OCI-LY7 (cell line): ENCODE results near the gene RTN4IP1. TPM values are rescaled to one million over a fixed set of nuclear protein-coding genes. Genes with fewer than 3 reads are reported as not detected.

ENCODE experiments used
- BruUV-seq: library from RNA; stranded (reverse); fragments of 400-500 nt; replicated peaks from 2 replicates; lab custom pipeline; 2021; lab: Mats Ljungman, UMichigan
- CTCF ChIA-PET: fragments of 300-600 bp; sonication (Branson Sonifier 250); formaldehyde crosslinking; loops from one replicate; lab custom pipeline; 2022; ENCODE audit warnings: antibody characterized with exemption; ENCODE audit not compliant: unreplicated experiment; lab: Charles Lee
- POLR2A ChIA-PET: fragments of 300-600 bp; sonication (Branson Sonifier 250); formaldehyde crosslinking; loops from one replicate; lab custom pipeline; 2022; ENCODE audit warnings: antibody characterized with exemption; lab: Charles Lee
- DNase-seq: peaks from one replicate; pipeline ENCODE4 v3.0.0-alpha.2; 2015; ENCODE audit warnings: low spot score
- H2AFZ ChIP-seq: fragments of 200-600 bp; sonication (generic), shearing (Covaris generic); 2 replicates; pipeline ENCODE4 v1.6.1; 2014; ENCODE audit warnings: mild to moderate bottlenecking, antibody characterized with exemption, low read length, moderate library complexity
- H3K27ac ChIP-seq: fragments of 200-600 bp; sonication (generic); 2 replicates; pipeline ENCODE4 v1.5.1; 2014; ENCODE audit warnings: mixed run types, low read depth, mild to moderate bottlenecking, moderate library complexity, low read length, inconsistent platforms; ENCODE audit not compliant: poor library complexity, severe bottlenecking
- H3K36me3 ChIP-seq: fragments of 200-600 bp; sonication (generic); 2 replicates; pipeline ENCODE4 v1.6.1; 2014; ENCODE audit warnings: mild to moderate bottlenecking, antibody characterized with exemption, low read length, moderate library complexity, mixed read lengths; ENCODE audit not compliant: insufficient read depth
- H3K4me1 ChIP-seq: fragments of 200-600 bp; sonication (generic); 2 replicates; pipeline ENCODE4 v1.5.1; 2014; ENCODE audit warnings: mild to moderate bottlenecking, low read length; ENCODE audit not compliant: insufficient read depth, poor library complexity, severe bottlenecking
- H3K4me2 ChIP-seq: fragments of 200-600 bp; sonication (generic); 2 replicates; pipeline ENCODE4 v1.6.1; 2014; ENCODE audit warnings: mild to moderate bottlenecking, low read length
- H3K4me3 ChIP-seq: fragments of 200-600 bp; sonication (generic); 2 replicates; pipeline ENCODE4 v1.5.1; 2014; ENCODE audit warnings: mild to moderate bottlenecking, low read depth, low read length; ENCODE audit not compliant: poor library complexity, severe bottlenecking
- H3K79me2 ChIP-seq: fragments of 200-600 bp; sonication (generic); 2 replicates; pipeline ENCODE4 v1.6.1; 2016; ENCODE audit warnings: low read depth, mild to moderate bottlenecking, low read length, moderate library complexity, mixed read lengths; ENCODE audit not compliant: insufficient read depth
- H3K9me2 ChIP-seq: fragments of 200-600 bp; sonication (generic); 2 replicates; pipeline ENCODE4 v1.6.1; 2016; ENCODE audit warnings: mild to moderate bottlenecking, low read length, mixed read lengths; ENCODE audit not compliant: insufficient read depth
- H3K9me3 ChIP-seq: fragments of 200-600 bp; sonication (generic); 2 replicates; pipeline ENCODE4 v1.6.1; 2014; ENCODE audit warnings: mild to moderate bottlenecking, mixed run types, low read length, mixed read lengths
- H4K20me1 ChIP-seq: fragments of 200-600 bp; sonication (generic); 2 replicates; pipeline ENCODE4 v1.6.1; 2014; ENCODE audit warnings: mild to moderate bottlenecking, antibody characterized with exemption, low read length, moderate library complexity, mixed read lengths; ENCODE audit not compliant: insufficient read depth
- CTCF ChIP-seq: fragments of 200-600 bp; sonication (generic); conservative IDR thresholded peaks from 2 replicates; pipeline ENCODE4 v1.5.1; 2014; ENCODE audit warnings: mild to moderate bottlenecking, antibody characterized with exemption, low read length, moderate library complexity, mixed read lengths
- EZH2phosphoT487 ChIP-seq: fragments of 200-600 bp; sonication (generic); IDR thresholded peaks from 2 replicates; pipeline ENCODE4 v1.6.1; 2018; ENCODE audit warnings: low read depth, borderline replicate concordance, mild to moderate bottlenecking, mixed run types, antibody characterized with exemption, low read length, moderate library complexity, mixed read lengths
- intact Hi-C: fragments of 100-400 bp; cut with micrococcal nuclease; formaldehyde crosslinking; loops from one replicate; pipeline ENCODE4 v1.10.0; 2022; ENCODE audit not compliant: unreplicated experiment
- total RNA-seq, 2 experiments: library from RNA; depleted of rRNA in 1 of 2; stranded (reverse); fragments of >200 nt in 1 of 2; shearing (Covaris generic) in 1 of 2; gene quantifications; 2 replicates each; pipeline ENCODE4 v1.2.3, GENCODE V29; 2014 to 2022

Gene RTN4IP1
- total RNA-seq, 2 experiments from 2014 or later, result 25.2 to 51.4 TPM

GRCh38 chr6:106611030-106611429 is 18.3 kb downstream of the RTN4IP1 start:
- BruUV-seq, result no TSS peak
- CTCF ChIA-PET, result no interaction called here
- Histone ChIP-seq H3K4me1 (peaks cover 74% of the 10 kb centered on the region), H3K9me2 (no peaks in the 10 kb centered on the region), H3K27ac (peak overlapping the region; percentile 39), H2AFZ (no peak overlapping the region), H3K36me3 (peaks cover 92% of the 10 kb centered on the region), H3K4me2 (peak overlapping the region; percentile 22; the same call in 1 of the 2 replicates), H3K4me3 (no peak overlapping the region), H3K9me3 (peaks cover 14% of the 10 kb centered on the region; the same call in 1 of the 2 replicates), H3K79me2 (peaks cover 48% of the 10 kb centered on the region; the same call in 1 of the 2 replicates), H4K20me1 (no peaks in the 10 kb centered on the region)
- no peak for TF ChIP-seq CTCF
- TF ChIP-seq EZH2phosphoT487, result no peak
- no peak for DNase-seq
- POLR2A ChIA-PET, result interaction anchor here (0.8 to 14.6 kb wide), 7 partner anchors 11 to 363 kb away, joined by 3 to 295 read pairs (median 3); partner anchors contain the start of genes CD24, QRSL1 and RTN4IP1
- intact Hi-C loops, result loop anchor here (2.0 to 5.0 kb wide), 2 partner anchors 16 to 56 kb away; no protein-coding TSS in a partner anchor

- ChIA-PET CTCF (interaction anchor here (0.6 to 0.8 kb wide), 2 partner anchors 26 to 50 kb away, joined by 3 to 4 read pairs; no protein-coding TSS in a partner anchor), POLR2A (interaction anchor here (0.6 to 14.6 kb wide), 8 partner anchors 9 to 424 kb away, joined by 3 to 295 read pairs (median 4); partner anchors contain the start of genes CD24, QRSL1 and RTN4IP1)
- BruUV-seq, result no TSS peak
- Histone ChIP-seq H3K4me2 (peak overlapping the region; percentile 9; the same call in 1 of the 2 replicates), H3K9me3 (peaks cover 14% of the 10 kb centered on the region; the same call in 1 of the 2 replicates), H4K20me1 (no peaks in the 10 kb centered on the region), H3K4me1 (peaks cover 62% of the 10 kb centered on the region), H2AFZ (no peak overlapping the region), H3K4me3 (no peak overlapping the region), H3K9me2 (no peaks in the 10 kb centered on the region), H3K36me3 (peaks cover 89% of the 10 kb centered on the region), H3K27ac (peak overlapping the region; percentile 23), H3K79me2 (peaks cover 41% of the 10 kb centered on the region; the same call in 1 of the 2 replicates)
- intact Hi-C loops, result loop anchor here (1.0 to 5.0 kb wide), 4 partner anchors 17 to 93 kb away; no protein-coding TSS in a partner anchor
- peak; percentile 84 for TF ChIP-seq CTCF
- TF ChIP-seq EZH2phosphoT487, result no peak
- peak; percentile 82 for DNase-seq
Measured at GRCh38 chr6:106609699-106610098, 19.6 kb downstream of the RTN4IP1 start.
